Cerebellar nuclear complex (tissue), 1 donor: ENCODE measurements around the gene SEMA3C.

Source experiments
- DNase-seq, 2 experiments: peaks; one replicate each; lab custom pipeline; 2025; lab: John Stamatoyannopoulos, UW

Gene SEMA3C

DNA sequence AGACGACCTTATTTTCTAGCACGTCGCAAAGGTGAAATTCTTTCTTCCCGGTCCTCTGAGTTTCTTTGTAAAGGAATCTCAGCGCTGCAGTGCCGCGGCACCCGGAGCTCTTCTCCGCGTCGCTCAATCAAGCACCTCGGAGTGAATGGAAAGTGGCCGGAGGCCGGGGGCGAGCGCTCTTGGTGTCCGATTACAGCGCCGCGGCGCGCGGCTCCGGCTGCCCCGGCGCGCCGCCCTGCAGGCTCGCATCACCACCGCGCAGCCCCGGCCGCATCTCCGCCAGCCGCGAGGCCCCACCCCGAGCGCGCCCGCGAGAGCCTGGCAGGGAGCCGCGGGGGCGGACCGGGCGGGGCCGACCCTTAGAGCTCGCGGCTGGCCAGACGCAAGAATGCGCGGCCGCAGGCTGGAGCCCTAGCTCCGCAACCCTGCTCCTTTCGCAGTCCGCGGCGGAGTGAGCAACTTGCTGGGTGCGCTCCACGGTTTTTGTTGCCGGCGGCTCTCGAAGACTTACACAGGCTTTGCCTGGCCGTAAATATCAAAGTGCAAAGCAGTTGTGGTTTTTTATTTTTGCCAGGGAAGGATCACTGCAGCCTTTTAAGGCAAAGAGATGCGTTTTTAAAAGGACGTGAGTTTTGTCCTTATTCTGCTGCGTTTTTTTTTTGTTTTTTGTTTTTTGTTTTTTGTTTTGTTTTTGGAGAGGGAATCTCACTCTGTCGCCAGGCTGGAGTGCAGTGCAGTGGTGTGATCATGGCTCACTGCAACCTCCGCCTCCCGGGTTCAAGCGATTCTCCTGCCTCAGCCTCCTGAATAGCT, at the start of gene SEMA3C:
TSS of gene SEMA3C (minus strand) at position 143 of the 813 bp plus-strand sequence. CDS start 2,270 bp downstream, outside the sequence.
- DNase-seq = no peak

DNA sequence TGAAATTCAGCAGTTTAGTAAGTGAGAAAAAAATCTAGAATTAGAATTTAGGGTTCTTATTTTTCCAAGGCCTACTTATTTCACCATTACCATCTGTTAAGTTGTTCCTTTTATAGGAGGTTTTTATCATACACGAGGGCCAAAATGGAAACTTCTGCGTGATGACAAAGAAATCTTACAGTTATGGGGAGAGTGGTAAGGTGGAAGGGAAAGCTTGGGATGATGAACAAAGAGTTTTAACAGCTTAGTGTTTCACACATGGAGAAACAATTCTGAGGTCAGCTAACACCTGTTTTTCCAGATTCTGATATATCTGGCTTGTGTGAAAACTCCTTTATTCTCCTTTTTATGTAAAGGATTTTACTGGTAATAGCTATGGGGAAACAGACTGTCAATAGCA, 49.8 kb upstream of the SEMA3C start:
- no peak for DNase-seq

DNA sequence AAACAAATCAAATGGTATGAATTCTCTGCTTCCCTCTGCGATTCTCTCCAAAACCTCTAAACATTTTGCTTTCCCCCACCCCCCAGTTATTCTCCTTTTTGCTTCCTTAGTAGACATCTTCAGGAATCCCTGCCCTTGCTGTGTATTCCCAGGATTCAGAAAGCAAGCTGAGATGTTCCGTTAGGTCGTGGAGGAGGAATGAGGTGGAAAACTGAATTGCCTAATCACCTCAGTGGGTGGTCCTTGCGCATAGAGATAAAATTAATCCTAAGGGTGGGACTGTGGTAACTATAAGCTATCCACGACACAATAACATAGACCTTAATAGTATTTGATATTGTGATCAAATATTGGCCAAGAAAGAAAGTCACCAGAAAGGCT, 49.1 kb upstream of the SEMA3C start:
- no peak for DNase-seq

DNA sequence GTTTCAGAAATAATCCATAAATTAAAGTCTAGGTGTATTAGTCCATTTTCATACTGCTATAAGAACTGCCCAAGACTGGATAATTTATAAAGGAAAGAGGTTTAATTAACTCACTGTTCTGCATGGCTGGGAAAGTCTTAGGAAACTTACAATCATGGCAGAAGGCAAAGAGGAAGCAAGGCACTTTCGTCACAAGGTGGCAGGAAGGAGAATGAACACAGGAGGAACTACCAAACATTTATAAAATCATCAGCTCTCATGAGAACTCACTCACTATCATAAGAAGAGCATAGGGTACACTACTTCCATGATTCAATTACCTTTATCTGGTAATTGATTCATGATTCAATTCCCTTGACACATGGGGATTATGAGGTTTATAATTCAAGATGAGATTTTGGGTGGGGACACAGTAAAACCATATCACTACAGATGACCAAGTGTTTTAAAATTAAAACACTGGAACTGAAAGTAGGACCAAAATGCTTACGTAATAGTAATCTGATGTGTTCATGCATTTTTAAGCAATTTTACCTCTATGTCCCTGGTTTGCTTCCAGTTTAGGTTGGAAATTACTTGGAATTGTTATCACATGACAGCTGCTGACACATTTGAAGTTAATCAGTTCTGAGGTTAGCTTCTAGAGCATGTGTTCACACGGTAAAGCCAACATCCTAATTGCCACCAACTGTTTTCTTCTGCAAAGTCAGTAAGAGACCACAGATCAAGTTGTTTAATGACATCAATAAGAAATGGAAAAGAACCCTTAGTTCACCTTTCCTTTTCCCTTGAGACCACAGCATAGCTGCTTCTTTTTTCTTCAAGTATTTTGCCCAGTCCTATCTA, 48.4 kb upstream of the SEMA3C start:
- DNase-seq = no peak

DNA sequence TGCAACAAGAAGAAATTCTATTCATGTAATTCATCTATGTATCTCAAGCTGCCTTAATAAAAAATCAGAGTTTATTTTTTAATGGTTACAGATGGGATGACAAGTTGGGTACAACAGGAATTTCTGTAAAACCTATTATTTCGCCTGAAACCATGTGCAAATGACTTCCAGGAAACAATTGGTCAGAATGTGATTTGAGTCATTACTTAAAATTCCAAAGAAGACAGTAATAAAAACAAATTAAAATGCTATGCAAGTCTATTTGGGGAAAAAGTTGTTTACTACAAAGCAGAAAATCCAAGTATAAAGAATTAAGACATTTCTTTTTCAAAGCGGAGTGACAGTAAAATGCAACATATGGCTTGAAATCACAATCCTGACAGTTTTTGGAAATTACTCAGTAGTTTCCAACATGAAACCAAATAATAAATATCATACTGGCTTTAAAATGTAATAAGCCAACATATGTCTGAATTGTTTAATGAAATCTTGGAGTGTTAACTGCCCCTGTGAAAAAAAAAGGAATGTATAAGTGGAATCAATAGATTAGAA, 41.5 kb upstream of the SEMA3C start:
- DNase-seq = no peak

DNA sequence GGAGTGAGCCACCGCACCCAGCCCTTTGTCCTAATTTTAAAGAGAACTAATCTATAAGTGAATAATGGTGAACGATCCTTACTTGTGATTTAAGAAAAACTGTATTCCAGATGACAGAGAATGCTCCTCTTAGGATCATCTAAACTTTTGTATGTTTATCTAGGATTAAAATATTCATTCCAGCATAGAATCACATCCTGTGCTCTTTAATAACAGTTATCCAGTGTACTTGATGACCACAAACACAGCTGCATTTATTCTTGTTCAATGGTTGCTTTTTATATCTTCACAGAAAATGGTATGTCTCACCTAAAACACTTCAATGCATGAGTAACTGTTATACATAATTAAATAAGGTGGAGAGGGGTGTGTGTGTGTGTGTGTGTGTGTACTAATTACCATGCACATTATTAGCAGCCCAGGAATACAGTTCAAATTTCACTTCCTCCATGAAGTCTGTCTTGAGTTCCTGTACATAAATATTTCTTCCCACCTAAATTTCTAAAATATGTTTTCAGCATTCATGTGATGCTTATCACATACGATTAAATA, 38.5 kb upstream of the SEMA3C start:
- no peak for DNase-seq

DNA sequence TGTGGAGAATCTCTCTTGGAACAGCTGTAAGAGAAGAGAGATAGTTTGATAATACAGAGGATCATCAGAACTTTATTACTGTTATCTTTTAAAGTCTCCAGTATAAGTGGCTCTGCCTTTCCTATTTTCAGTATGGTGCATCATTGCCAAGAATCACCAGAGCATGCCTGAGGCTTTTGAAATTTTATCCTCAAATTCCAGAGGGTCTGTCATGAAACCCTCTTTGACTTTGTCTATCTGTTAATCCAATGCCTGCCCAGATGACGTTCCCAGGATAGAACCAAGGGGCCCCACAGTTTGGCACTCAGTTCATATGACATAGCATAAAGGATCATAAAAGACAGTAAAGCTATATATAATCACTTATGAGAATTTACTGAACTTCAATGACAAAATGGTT, 35.3 kb upstream of the SEMA3C start:
- no peak for DNase-seq

DNA sequence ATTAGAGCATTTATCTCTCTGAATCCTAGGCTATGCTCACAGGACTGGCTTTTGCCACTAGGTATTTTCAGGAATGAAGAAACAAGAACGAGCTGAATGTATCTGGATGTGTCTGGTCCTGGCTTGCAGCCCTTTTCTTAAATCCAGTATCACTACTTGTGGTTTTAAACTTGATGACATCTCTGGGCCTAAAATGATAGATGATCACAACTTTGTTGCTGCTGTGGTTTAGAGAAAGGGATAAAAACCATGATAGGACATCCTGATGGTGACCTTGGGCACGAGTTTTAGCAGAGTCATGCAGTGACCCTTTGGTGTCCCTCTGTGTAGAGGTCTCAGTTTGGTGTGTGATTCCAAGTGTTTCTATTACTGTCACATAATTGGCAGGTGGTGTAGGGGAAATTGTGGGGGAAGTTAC, 31.7 kb upstream of the SEMA3C start:
- DNase-seq = no peak

DNA sequence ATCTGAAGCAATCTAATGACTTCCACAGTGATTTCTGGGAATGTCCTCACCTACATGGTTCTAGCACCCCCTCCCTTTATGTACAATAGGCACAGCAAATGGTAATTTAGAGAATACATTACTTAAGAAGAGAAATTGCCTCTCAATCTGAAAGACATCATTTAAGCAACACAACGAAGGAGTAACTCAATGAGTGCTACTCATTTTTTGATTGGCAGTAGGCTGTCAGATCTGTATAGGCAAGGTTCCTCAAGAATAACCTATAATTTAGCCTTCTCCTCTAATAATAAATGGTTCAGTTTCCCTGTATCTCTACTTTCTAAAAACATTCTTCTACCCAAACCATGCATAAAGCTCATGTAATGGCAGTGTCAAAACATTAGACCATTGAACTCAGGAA, 30.6 kb upstream of the SEMA3C start:
- DNase-seq = no peak

DNA sequence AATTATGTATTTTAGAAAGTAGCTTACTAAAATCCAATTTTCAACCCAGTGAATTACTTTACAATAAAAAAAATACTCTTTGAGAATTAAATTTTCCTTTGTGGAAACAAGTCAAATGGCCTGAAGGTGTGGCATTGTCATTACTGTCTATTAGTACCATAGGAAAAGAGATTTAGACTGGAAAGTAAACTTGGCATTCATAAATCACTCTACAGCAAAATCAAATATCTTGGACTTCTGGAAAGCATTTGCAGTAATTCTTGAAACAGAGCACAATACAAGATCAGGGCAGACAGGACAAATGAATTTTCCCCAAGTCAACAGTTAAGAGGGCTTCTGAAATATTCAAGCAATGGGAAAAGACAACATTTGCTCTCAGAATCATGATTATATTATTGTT, 28.0 kb upstream of the SEMA3C start:
- DNase-seq = no peak

DNA sequence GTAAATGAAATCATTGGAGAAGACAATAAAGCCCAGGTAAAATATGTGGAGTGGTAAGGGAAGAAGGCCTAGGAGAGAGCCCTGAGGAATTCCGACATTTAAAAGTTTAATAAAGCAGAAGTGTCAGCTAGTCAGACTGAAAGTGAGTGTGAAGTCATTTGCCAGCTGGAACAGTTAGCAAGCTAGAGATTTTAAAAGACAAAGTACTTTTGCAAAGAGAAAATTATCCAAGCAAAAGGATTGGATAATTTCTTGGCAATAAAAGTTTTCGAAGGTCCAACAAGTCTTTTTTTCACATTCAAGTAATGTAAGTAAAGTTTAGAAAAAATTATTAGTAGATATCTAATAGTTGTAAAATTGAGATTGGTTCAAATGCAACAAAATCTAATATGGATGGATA, 27.1 kb upstream of the SEMA3C start:
- DNase-seq = no peak

DNA sequence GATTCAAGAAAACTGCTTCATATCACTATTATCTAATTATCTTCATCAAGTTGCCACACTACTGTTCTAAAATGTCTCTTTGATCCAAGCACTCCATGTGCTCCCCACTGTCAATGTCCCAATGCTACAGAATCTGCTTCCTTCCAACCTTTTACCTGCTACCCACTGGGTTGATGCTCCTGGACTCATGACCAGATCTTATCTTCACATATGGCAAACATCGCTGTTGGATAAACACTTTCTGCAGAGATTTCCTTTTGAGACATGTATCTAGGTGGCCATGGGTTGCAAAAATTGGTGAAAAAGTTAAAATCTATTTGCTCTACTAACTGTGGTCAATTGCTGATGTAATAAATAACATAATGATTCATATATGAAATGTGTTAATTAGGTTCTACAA, 24.5 kb upstream of the SEMA3C start:
- DNase-seq = no peak

DNA sequence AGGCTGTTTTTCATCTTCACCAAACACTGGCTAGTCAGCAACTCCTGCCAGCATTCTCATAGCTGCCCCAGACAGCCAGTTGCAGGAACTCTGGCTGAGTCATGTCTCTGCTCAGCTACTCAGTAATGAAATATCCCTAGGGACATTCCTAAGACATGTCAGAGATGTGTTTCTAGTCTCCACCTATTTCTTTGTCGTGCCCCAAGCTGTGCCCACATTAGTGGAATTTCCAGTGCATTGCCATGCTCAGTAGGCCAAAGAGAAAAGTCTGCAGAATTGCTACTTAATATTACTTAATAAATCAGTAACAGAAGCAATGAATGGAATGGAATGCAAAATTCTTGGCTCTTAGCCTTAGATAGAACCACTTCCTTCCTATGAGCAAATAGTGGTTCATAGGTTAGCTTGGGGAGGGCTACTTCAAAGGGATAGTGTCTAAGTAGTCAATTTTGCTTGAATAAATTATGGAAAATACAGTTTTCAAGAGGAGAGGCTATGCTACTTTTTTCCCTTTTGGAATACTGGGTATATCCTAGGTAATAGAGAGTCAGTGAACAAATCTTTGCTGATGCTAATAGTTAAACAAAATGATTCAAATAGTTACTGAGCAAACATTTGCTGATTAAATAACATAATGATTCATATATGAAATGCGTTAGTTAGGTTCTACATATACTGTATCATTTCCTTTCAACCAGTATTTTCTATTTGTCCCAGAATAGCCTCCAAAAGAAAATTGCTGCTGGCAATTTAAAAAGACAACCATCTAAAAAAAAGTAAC, 23.6 kb upstream of the SEMA3C start:
- DNase-seq = no peak

DNA sequence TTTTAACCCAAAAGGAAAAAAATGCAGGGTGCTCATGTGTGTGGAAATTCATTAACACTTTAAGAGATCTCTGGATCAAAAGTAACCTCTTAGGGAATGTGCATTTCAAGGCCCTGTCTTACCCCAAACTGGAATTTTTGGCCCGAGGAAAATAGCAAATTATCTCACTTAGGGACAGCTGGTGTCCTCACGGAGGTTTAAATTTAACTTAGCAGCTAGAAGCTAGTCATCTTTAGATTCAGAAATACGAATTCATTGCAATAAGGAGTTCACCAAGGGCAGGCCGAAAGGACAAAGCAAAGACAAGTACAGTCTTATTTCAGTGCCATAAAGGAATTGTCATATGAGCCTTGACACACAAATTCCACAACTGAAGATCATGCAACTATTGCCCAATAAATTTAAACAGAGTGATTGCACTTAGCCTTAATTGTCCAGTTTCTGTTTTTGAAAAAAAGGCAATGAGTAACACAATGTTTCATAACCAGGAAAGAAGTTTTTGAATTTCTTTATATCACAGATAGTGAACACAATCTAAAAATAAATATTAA, 22.4 kb upstream of the SEMA3C start:
- DNase-seq = no peak

DNA sequence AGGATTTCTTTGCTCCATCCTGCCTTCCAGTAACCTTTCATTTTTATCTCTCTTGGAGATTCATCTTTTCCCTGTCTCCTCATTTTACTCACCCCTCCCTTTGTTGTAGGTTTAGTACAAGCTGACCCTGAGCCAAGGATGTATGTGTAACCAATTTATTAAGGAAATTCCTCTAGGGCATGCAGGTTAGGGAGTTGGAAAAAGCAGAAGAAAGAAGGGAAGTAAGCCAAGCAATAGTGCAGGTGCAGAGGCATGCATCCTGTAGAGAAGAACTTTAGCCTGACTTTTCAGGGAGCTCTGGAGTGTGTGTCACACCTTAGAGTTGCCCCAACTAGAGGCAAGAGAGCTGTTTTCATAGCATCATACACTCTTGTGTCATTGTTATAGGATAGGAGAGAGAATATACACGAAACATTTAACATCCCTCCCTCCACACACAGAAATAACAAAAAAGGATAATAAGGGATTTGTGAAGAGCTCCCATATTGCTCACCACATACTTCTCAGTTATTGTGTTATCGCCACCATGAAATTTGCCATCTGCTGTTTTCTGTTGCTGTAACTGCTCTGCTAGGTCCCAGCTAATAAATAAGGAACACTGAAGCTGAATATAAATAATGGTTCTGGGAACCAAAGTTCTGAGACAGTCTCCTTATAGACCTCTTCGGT, 21.8 kb upstream of the SEMA3C start:
- no peak for DNase-seq

DNA sequence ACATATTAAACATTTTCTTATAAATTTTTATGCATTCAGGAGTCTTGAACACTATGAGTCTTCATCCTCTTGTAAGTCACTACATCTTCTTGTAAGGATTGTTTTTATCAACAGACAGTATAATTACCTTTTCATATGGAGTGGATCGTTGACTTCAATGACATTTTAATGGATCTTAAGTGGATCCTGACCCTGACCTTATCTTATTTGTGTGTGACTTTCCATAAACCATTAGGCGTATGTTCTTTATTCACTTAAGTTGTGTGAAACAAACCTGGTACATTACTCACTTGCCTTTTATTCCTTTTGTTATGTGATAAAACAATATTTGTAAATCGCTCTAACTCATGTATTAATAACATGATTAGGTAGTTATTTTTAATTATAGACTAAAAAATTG, 18.5 kb upstream of the SEMA3C start:
- DNase-seq = no peak

DNA sequence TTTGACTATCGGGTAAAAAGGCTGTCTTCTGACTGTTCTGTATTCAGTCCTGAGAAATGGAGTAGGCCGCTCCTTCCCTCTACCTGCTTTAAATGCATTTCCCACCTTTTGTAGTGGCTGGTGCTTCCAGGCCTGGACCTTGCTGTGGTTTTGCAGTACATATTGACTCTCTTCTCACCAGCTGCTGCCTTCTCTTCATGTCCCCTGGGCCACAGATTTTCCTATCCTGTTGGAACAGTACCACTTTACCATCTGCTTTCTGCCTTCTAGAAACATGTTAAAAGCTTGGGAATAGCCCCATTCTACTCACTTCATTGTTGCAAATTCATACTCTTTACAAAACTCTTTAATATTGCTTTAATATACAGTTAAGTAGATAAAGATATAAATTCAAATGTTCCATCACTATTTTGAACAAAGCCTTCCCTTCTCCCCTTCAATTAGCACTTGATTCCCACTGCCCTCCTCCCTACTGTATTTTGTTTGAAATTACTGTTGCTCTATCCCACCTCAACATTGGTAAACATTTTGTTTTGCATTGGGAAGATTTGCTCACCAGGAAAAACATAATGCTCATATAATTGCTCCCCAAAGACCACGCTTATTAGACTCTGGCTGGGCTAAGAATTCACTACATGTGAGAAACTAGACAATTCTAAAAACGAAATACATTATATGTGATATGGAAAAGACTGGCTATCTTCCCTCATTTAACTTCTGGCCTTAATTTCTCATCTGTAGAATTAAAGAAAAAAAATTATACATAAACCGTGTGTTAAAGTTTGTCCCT, 17.3 kb upstream of the SEMA3C start:
- no peak for DNase-seq

DNA sequence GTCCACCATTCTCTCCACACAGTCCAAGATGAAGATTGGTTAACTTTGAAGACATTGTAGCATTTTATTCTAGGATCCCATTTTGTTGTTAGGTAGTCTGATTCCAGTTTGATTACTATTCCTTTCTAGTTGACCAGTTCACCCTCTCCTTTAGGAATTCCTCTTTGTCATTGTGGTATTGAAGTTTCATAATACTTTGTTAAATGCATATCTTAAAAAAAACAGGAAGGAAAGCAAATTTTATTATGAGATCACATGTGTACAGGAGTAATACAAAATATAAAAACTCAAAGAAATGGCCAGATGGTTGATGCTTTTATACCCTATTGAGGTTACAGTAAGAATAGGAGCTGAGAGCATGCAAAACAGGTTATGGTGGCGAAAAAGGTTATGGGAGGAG, 15.5 kb upstream of the SEMA3C start:
- DNase-seq = no peak

DNA sequence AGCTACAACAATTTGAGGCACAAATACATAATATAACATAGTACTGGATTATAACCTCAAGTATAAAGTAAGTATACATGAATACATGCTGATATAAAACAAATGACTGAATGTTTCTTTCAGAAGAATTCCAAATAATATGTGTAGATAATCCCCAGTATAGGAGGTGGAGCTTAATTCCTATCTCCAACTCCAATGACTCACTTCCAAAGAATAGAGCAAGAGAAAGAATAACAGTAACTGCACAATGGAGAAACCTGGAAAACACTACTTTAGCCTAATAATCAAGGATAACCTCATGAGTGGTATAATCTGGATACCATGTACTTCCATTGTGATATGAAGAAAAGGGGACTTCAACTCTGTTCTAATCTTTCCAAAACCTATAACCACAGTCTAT, 13.7 kb upstream of the SEMA3C start:
- no peak for DNase-seq

DNA sequence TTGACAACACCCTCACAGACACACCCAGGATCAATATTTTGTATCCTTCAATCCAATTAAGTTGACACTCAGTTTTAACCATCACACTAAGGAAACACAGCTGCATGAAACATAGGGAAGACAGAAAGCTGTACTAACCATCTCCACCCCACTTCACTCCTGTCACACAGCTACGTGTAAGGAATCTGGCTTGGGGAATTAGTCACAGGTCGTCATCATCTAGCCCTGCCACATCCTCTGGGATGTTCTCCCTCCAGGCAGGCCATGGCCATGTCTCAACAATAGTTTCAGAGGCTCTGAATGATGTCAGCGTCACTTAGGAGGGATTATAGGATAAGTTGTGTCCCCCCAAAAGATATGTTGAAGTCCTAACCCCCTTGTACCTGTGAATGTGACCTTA, 10.8 kb upstream of the SEMA3C start:
- no peak for DNase-seq
